Measurements from ENCODE around the gene GATB. TPM values are rescaled to one million over a fixed set of nuclear protein-coding genes. Genes with fewer than 3 reads are reported as not detected.

GATB gene
- polyA plus RNA-seq, 1 donor (not counting 4 experiments of a cell fraction or from before 2014, with no cell fraction given) = 31.0 TPM

DNA sequence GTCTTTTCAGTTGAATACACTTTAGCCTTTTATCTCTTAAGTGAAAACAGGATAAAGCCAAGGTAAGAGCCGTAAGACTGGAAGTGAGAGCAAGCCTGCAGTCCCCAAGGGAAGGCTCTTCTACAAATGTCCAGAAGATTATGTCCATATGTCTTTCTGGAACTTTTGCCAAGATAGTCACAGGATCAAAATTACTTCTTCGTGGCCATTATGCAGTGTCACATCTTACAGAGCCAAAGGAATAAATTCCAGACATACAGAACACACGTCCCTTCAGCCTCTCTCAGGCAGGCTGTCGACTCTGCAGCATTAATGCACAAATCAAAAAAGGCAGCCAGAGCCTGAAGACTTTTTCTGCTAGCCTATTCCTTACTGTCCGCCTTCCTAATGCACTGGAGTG is 10.9 kb upstream of the GATB start:
- H3K79me2 ChIP-seq (ENCODE audit: control insufficient read depth, insufficient read depth, low read length) = no peaks in the 10 kb centered on the region
- no peaks in the 10 kb centered on the region for H3K9me1 ChIP-seq (ENCODE audit: control insufficient read depth, extremely low read depth, insufficient read depth, low read length)
- H3K27ac ChIP-seq (ENCODE audit: control insufficient read depth, insufficient read depth, low read length) = no peak overlapping the region
- dilution Hi-C loops (cut with MboI; ENCODE audit: extremely low pct_ligation_motif_present, low sequenced_read_pairs) = no loop called here
- no peaks in the 10 kb centered on the region for H4K20me1 ChIP-seq (ENCODE audit: control insufficient read depth, extremely low read depth, insufficient read depth, low read length)
- peaks cover 5% of the 10 kb centered on the region for H3K27me3 ChIP-seq (ENCODE audit: control insufficient read depth, extremely low read depth, insufficient read depth, low read length)
- H3K36me3 ChIP-seq (ENCODE audit: control insufficient read depth in 2 of 2, extremely low read depth in 1 of 2, insufficient read depth in 2 of 2, low read length in 2 of 2) = no peaks in the 10 kb centered on the region
- H3K4me2 ChIP-seq (ENCODE audit: control insufficient read depth, extremely low read depth, insufficient read depth, low read depth, low read length) = no peak overlapping the region
- no peak for TF ChIP-seq EZH2 (IDR thresholded peaks at IDR 0.05; ENCODE audit: low read length)
- TF ChIP-seq, protein P1, sequence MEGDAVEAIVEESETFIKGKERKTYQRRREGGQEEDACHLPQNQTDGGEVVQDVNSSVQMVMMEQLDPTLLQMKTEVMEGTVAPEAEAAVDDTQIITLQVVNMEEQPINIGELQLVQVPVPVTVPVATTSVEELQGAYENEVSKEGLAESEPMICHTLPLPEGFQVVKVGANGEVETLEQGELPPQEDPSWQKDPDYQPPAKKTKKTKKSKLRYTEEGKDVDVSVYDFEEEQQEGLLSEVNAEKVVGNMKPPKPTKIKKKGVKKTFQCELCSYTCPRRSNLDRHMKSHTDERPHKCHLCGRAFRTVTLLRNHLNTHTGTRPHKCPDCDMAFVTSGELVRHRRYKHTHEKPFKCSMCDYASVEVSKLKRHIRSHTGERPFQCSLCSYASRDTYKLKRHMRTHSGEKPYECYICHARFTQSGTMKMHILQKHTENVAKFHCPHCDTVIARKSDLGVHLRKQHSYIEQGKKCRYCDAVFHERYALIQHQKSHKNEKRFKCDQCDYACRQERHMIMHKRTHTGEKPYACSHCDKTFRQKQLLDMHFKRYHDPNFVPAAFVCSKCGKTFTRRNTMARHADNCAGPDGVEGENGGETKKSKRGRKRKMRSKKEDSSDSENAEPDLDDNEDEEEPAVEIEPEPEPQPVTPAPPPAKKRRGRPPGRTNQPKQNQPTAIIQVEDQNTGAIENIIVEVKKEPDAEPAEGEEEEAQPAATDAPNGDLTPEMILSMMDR (optimal IDR thresholded peaks at IDR 0.05 in 1 of 3, IDR thresholded peaks at IDR 0.05 in 1 of 3, conservative IDR thresholded peaks at IDR 0.05 in 1 of 3; ENCODE audit: extremely low read depth in 1 of 3, insufficient read depth in 2 of 3, low read length in 3 of 3) = no peak
- no peaks in the 10 kb centered on the region for H3K9me3 ChIP-seq (ENCODE audit: control insufficient read depth, low read depth, low read length)
- no peak for DNase-seq (ENCODE audit: low read depth, low spot score)
- no peak overlapping the region for H3K4me3 ChIP-seq (ENCODE audit: control insufficient read depth in 2 of 3, extremely low read depth in 1 of 3, insufficient read depth in 2 of 3, low read depth in 1 of 3, low read length in 3 of 3)
- no peak overlapping the region for H3K9ac ChIP-seq (ENCODE audit: control insufficient read depth, extremely low read depth, insufficient read depth, low read length)
- no peaks in the 10 kb centered on the region for H3K4me1 ChIP-seq (ENCODE audit: control insufficient read depth, extremely low read depth, insufficient read depth, low read length)
- no peak overlapping the region for H2AFZ ChIP-seq (ENCODE audit: control insufficient read depth, low read length)
- no peak for FAIRE-seq

DNA sequence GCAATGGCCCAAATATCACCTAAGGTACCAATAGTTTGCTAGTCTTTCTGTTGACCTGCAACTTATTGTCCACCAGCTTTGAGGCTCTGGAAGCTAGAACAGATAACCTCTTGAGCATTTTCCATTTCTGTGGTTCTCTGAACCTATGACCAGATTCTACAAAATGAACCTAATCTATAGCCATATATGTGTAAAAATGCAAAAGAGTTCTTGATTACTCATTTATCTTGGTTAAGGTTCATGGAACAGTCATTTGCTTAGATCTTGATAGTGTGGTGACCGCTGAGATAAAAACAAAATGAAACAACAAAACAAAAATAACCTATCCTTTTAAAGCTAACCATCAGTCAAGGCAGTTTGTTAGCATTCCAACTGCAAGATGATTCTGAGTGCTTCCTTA is 9.3 kb upstream of the GATB start:
- FAIRE-seq (no peak), DNase-seq (ENCODE audit: low read depth, low spot score) (no peak)
- Histone ChIP-seq H3K79me2 (ENCODE audit: control insufficient read depth, insufficient read depth, low read length) (no peaks in the 10 kb centered on the region), H3K9me3 (ENCODE audit: control insufficient read depth, low read depth, low read length) (no peaks in the 10 kb centered on the region), H4K20me1 (ENCODE audit: control insufficient read depth, extremely low read depth, insufficient read depth, low read length) (no peaks in the 10 kb centered on the region), H3K4me2 (ENCODE audit: control insufficient read depth, extremely low read depth, insufficient read depth, low read depth, low read length) (no peak overlapping the region), H2AFZ (ENCODE audit: control insufficient read depth, low read length) (no peak overlapping the region), H3K27ac (ENCODE audit: control insufficient read depth, insufficient read depth, low read length) (no peak overlapping the region), H3K36me3 (ENCODE audit: control insufficient read depth in 2 of 2, extremely low read depth in 1 of 2, insufficient read depth in 2 of 2, low read length in 2 of 2) (no peaks in the 10 kb centered on the region), H3K9ac (ENCODE audit: control insufficient read depth, extremely low read depth, insufficient read depth, low read length) (no peak overlapping the region), H3K4me1 (ENCODE audit: control insufficient read depth, extremely low read depth, insufficient read depth, low read length) (no peaks in the 10 kb centered on the region), H3K9me1 (ENCODE audit: control insufficient read depth, extremely low read depth, insufficient read depth, low read length) (no peaks in the 10 kb centered on the region), H3K4me3 (ENCODE audit: control insufficient read depth in 2 of 3, extremely low read depth in 1 of 3, insufficient read depth in 2 of 3, low read depth in 1 of 3, low read length in 3 of 3) (no peak overlapping the region), H3K27me3 (ENCODE audit: control insufficient read depth, extremely low read depth, insufficient read depth, low read length) (peaks cover 5% of the 10 kb centered on the region)
- no peak for TF ChIP-seq EZH2 (IDR thresholded peaks at IDR 0.05; ENCODE audit: low read length)
- TF ChIP-seq, protein P1 (optimal IDR thresholded peaks at IDR 0.05 in 1 of 3, IDR thresholded peaks at IDR 0.05 in 1 of 3, conservative IDR thresholded peaks at IDR 0.05 in 1 of 3; ENCODE audit: extremely low read depth in 1 of 3, insufficient read depth in 2 of 3, low read length in 3 of 3) = no peak
- dilution Hi-C loops (cut with MboI; ENCODE audit: extremely low pct_ligation_motif_present, low sequenced_read_pairs) = no loop called here

Data from keratinocyte (primary cell).